Activated T-helper 1 cell treated with anti-CD3 and anti-CD28 coated beads, Interleukin-12 subunit alpha, Interleukin-12 subunit beta, Interleukin-2, Interleukin-4 antibody, amounts not matched to agents 30 ng/mL and 10 ng/mL and 1 ng/mL, durations not matched to agents 14 hours and 24 hours and 36 hours (primary cell): ENCODE measurements around the gene FAM171A2. TPM values are rescaled to one million over a fixed set of nuclear protein-coding genes. Genes with fewer than 3 reads are reported as not detected.
A peak's percentile ranks its signal among the peaks of the same experiment; 100 is the strongest.

ENCODE experiments used
- DNase-seq: peaks from one replicate; pipeline ENCODE4 v3.0.0; 2021; ENCODE audit warnings: low spot score
- H3K27ac Mint-ChIP-seq: one replicate; pipeline ENCODE4 v1.8.0; 2021; ENCODE audit warnings: mild to moderate bottlenecking, mixed read lengths
- H3K27me3 Mint-ChIP-seq: one replicate; pipeline ENCODE4 v1.8.0; 2022; ENCODE audit warnings: mild to moderate bottlenecking, moderate library complexity, mixed read lengths; ENCODE audit not compliant: insufficient read depth
- H3K36me3 Mint-ChIP-seq: one replicate; pipeline ENCODE4 v1.8.0; 2021; ENCODE audit warnings: low read depth, mixed read lengths
- H3K4me1 Mint-ChIP-seq: one replicate; pipeline ENCODE4 v1.8.0; 2021; ENCODE audit warnings: low read depth, mixed read lengths
- H3K4me3 Mint-ChIP-seq: one replicate; pipeline ENCODE4 v1.8.0; 2021; ENCODE audit warnings: mild to moderate bottlenecking, moderate library complexity, mixed read lengths
- H3K9me3 Mint-ChIP-seq: one replicate; pipeline ENCODE4 v1.8.0; 2021; ENCODE audit warnings: mixed read lengths
- intact Hi-C: fragments of 100-400 bp; cut with micrococcal nuclease; formaldehyde crosslinking; loops from one replicate; pipeline ENCODE4 v1.15.1; 2024
- total RNA-seq: library from RNA; stranded (reverse); gene quantifications from 2 replicates; pipeline ENCODE4 v1.2.3, GENCODE V29; 2022

The FAM171A2 gene
- total RNA-seq, 1 donor from 2014 or later = 0.29 TPM

GRCh38 chr17:44327715-44328449 lies 35.8 kb downstream of the FAM171A2 start:
- H3K27ac Mint-ChIP-seq = peak overlapping the region; percentile 61
- H3K4me3 Mint-ChIP-seq = peak overlapping the region; percentile 59

GRCh38 chr17:44326861-44327444 lies 36.7 kb downstream of the FAM171A2 start:
- peak; percentile 93 for DNase-seq
- Mint-ChIP-seq H3K4me1 (peaks cover 17% of the 10 kb centered on the region), H3K4me3 (peak overlapping the region; percentile 77), H3K27me3 (no peaks in the 10 kb centered on the region), H3K9me3 (no peaks in the 10 kb centered on the region), H3K27ac (peak overlapping the region; percentile 88), H3K36me3 (peaks cover 6% of the 10 kb centered on the region)
- intact Hi-C loops = loop anchor here (2.0 to 10.0 kb wide), 4 partner anchors 186 to 320 kb away; partner anchors contain the start of genes HDAC5, HROB and LSM12

More at GRCh38 chr17:44327715-44328449, 35.8 kb downstream of the FAM171A2 start:
- Mint-ChIP-seq H3K9me3 (no peaks in the 10 kb centered on the region), H3K4me1 (peaks cover 17% of the 10 kb centered on the region), H3K36me3 (peaks cover 4% of the 10 kb centered on the region), H3K27me3 (no peaks in the 10 kb centered on the region)
- DNase-seq = no peak
- intact Hi-C loops = loop anchor here (2.0 to 10.0 kb wide), 4 partner anchors 187 to 321 kb away; partner anchors contain the start of genes HDAC5, HROB and LSM12

DNA sequence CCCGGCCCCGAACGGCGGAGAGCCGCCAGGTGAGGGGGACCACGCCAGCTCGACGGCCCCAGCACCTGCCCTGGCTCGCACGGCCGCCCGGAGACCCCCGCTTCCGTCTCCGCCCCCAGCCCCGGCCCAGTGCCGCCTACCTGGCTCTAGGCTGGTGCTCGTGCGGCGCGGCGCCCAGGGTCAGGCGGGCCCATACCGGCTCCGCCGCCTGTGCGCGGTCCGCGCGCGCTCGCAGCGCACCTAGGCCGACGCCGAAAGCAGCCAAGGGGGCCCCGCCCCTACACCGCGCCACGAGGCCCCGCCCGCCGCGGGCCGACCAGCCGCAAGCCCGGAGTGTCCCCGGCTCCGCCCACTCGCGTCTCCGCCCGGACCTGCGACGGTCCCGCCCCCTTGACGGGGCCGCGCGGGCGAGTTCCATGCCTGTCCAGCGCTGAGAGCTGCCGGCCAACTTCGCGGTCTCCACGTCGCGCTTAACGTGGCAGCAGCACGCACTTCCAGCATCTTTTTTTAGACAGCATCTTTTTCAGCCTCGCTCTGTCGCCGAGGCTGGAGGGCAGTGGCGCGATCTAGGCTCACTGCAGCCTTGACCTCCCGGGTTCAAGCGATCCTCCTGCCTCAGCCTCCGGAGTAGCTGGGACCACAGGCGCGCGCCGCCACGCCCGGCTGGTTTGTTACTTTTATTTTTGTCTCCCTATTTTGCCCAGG lies 38.9 kb downstream of the FAM171A2 start, which contains the start of gene SLC25A39:
Gene SLC25A39, minus strand, starts transcription at position 253 of the 705 bp plus-strand sequence. CDS start 1,261 bp downstream, outside the sequence.
- intact Hi-C loops = loop anchor here (1.0 to 10.0 kb wide), 8 partner anchors 16 to 317 kb away; partner anchors contain the start of genes GRN, HDAC5, LSM12 and RUNDC3A
- H3K4me3 Mint-ChIP-seq = peak within 1 kb of the TSS; percentile 93
- no peaks in the 10 kb centered on the region for H3K27me3 Mint-ChIP-seq
- no peaks in the 10 kb centered on the region for H3K9me3 Mint-ChIP-seq
- peak within 1 kb of the TSS; percentile 97 for H3K27ac Mint-ChIP-seq
- peaks cover 10% of the 10 kb centered on the region for H3K4me1 Mint-ChIP-seq
- peak; percentile 96 for DNase-seq
- H3K36me3 Mint-ChIP-seq = peaks cover 13% of the 10 kb centered on the region

DNA sequence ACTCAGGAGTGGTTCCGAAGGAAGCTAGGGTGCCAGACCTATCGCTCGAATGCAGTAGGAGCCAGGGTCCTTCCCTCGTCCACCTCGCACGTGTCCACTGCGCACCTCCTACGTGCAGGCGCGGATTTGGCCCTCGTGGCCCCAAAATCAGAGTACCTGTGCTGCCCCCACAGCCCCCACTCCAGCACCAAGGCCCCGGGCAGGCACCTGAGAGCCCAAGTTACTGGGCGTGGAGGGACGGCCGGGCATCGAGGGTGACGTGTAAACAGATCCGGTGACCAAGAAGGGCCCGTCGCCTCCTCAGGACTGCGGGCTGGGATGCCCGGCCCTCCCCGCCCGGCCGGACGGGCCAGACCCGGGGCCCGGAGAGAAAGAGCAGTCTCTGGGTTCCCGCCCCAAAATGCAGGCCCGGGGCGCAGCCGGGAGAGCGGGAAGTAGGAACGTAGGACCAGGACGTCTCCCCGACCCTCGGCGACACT lies 39.5 kb downstream of the FAM171A2 start:
- Mint-ChIP-seq H3K27ac (peak overlapping the region; percentile 40), H3K4me3 (peak overlapping the region; percentile 89), H3K9me3 (no peaks in the 10 kb centered on the region), H3K36me3 (peaks cover 17% of the 10 kb centered on the region), H3K27me3 (no peaks in the 10 kb centered on the region), H3K4me1 (peaks cover 10% of the 10 kb centered on the region)
- intact Hi-C loops = loop anchor here (1.0 to 10.0 kb wide), 5 partner anchors 16 to 259 kb away; partner anchors contain the start of genes GRN, LSM12 and RUNDC3A
- DNase-seq = no peak

GRCh38 chr17:44323359-44324091 lies 40.1 kb downstream of the FAM171A2 start:
- Mint-ChIP-seq H3K27ac (peak overlapping the region; percentile 44), H3K4me3 (peak overlapping the region; percentile 89), H3K36me3 (peaks cover 17% of the 10 kb centered on the region), H3K27me3 (no peaks in the 10 kb centered on the region), H3K4me1 (peaks cover 10% of the 10 kb centered on the region), H3K9me3 (no peaks in the 10 kb centered on the region)
- intact Hi-C loops = loop anchor here (1.0 to 10.0 kb wide), 5 partner anchors 15 to 259 kb away; partner anchors contain the start of genes GRN, LSM12 and RUNDC3A
- no peak for DNase-seq

DNA sequence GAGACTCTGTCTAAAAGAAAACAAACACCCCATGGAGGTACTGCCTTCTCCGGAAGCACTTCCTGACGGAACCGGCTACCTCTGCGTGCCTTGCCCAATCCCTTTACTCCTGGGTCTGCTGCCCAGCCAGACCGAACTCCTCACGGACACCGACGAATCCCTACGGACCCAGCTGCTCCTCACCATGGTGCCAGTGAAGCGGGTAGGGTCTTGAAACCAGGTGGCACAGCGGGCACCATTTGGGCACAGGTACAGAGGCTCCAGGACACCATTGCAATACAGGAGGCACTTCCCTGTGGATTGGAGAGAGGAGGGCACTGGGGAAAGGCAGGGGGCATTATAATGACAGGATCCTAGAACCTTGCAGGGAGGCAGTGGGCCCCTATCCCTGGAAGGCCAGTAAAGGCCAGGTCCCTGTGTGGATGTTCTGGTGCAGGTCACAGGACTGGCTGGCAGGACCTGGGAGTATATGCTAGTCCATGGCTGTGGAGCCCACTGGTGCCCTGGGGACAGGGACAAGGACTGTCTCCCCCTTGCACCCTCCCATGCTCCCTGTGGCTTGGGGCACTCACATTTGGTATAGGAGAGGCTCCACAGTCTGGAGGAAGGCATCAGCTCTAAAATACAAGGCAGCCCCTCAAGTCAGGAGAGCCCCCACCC lies 41.3 kb downstream of the FAM171A2 start:
- Mint-ChIP-seq H3K27me3 (no peaks in the 10 kb centered on the region), H3K36me3 (peaks cover 22% of the 10 kb centered on the region), H3K4me3 (peak overlapping the region; percentile 53), H3K4me1 (peaks cover 12% of the 10 kb centered on the region), H3K9me3 (no peaks in the 10 kb centered on the region), H3K27ac (no peak overlapping the region)
- intact Hi-C loops = loop anchor here (10.0 kb wide), 1 partner anchor 258 kb away; the partner anchor contains the start of gene LSM12
- no peak for DNase-seq

DNA sequence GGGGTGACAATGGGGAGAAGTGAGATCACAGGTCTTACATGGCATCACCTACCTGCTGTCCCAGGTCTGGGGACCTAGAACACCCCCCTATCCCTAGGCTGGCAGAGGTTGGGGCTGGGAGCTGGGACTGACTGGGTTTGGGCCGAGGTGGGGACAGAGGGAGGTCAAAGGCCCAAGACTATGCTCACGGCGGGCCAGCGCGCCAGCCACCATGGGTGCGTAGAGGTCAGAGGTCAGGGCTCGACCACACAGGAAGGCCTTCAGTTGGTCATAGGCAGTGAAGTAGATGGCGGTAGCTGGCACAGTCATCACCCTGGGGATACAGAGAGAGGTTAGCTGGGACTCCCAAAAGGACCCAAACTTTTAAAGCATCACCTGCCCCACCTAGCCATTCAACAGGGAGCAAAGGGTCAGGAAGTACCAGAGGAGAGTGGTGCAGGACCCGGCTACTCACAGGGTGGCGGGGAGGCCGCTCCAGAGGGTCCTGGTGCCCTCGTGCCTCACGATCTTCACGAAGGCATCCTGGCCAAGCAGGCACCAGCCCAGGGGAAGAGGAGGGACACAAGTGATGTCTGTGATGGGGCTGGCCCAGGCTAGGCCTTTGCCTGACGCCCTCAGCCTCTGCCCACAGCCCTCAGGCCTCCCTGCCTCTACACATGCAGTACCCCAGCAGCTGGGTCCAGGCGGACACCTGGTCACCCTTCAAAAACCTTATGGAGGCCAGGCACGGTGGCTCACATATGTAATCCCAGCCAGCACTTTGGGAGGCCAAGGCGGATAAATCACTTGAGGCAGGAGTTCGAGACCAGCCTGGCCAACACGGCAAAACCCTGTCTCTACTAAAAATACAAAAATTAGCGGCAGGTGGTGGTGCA lies 42.2 kb downstream of the FAM171A2 start:
- no peak for DNase-seq
- Mint-ChIP-seq H3K27me3 (peaks cover 5% of the 10 kb centered on the region), H3K27ac (no peak overlapping the region), H3K4me3 (peak overlapping the region; percentile 47), H3K4me1 (peaks cover 10% of the 10 kb centered on the region), H3K36me3 (peaks cover 25% of the 10 kb centered on the region), H3K9me3 (no peaks in the 10 kb centered on the region)
- intact Hi-C loops = loop anchor here (10.0 kb wide), 1 partner anchor 257 kb away; the partner anchor contains the start of gene LSM12

GRCh38 chr17:44320066-44320465 lies 43.6 kb downstream of the FAM171A2 start:
- Mint-ChIP-seq H3K27me3 (peaks cover 16% of the 10 kb centered on the region), H3K4me3 (no peak overlapping the region), H3K27ac (no peak overlapping the region), H3K4me1 (peaks cover 15% of the 10 kb centered on the region), H3K9me3 (no peaks in the 10 kb centered on the region), H3K36me3 (peaks cover 23% of the 10 kb centered on the region)
- no peak for DNase-seq
- intact Hi-C loops = loop anchor here (10.0 kb wide), 1 partner anchor 255 kb away; the partner anchor contains the start of gene LSM12

GRCh38 chr17:44318077-44318892 lies 45.4 kb downstream of the FAM171A2 start:
- Mint-ChIP-seq H3K9me3 (no peaks in the 10 kb centered on the region), H3K36me3 (peaks cover 21% of the 10 kb centered on the region), H3K27me3 (peaks cover 24% of the 10 kb centered on the region), H3K4me3 (no peak overlapping the region), H3K27ac (no peak overlapping the region), H3K4me1 (peaks cover 15% of the 10 kb centered on the region)
- intact Hi-C loops = no loop called here
- no peak for DNase-seq

GRCh38 chr17:44317545-44317944 lies 46.1 kb downstream of the FAM171A2 start:
- intact Hi-C loops = no loop called here
- H3K4me3 Mint-ChIP-seq = peak overlapping the region; percentile 11
- DNase-seq = no peak
- no peaks in the 10 kb centered on the region for H3K9me3 Mint-ChIP-seq
- no peak overlapping the region for H3K27ac Mint-ChIP-seq
- H3K36me3 Mint-ChIP-seq = peaks cover 21% of the 10 kb centered on the region
- H3K27me3 Mint-ChIP-seq = peaks cover 24% of the 10 kb centered on the region
- H3K4me1 Mint-ChIP-seq = peaks cover 15% of the 10 kb centered on the region
